ENCODE results near the gene MAFF.
"Not testable (repeated sequence)": the region's sequence is repeated elsewhere in the genome, so short reads cannot be mapped to it uniquely, and the experiment has no call there.

The MAFF gene

DNA sequence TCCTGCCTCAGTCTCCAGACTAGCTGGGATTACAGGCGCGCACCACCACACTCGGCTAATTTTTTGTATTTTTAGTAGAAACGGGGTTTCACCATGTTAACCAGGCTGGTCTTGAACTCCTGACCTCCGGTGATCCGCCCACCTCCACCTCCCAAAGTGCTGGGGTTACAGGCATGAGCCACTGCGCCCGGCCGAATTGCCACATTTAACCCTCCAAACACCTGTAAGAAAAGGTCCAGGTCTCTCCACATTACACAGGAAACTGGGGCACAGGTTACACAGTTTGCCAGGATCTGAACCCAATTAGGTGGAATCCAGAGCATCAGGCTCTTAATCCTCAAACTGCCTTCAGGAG lies 24.2 kb upstream of the MAFF start:
- not testable (repeated sequence) for DNase-seq (ENCODE audit: low read depth in 2 of 2)

DNA sequence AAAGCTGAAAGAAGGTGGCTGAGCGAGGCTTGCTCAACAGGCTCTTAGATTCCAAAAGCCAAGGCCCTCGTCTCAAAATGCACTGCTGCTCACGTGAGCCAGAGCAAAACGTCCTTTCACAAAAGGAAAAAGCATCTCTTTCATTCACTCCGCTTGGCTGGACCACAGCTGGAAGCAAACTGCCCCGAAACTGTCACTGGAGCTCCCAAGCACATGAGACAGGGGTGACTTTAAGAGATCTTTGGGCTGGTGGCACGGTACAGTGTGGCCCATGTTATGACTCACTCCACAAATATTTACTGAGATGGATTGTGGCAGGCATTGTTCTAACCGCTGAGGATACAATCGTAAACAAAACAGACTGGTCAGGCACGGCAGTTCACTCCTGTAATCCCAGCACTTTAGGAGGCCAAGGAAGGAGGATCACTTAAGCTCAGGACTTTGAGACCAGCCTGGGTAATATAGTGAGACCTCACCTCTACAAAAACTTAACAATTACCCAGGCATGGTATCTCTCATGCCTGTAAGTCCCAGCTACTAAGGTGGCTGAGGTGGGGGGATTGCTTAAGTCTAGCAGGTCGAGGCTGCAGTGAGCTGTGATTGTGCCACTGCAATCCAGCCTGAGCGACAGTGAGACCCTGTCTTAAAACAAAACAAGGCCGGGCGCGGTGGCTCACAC lies 23.7 kb upstream of the MAFF start:
- no peak for DNase-seq (ENCODE audit: low read depth in 2 of 2)

DNA sequence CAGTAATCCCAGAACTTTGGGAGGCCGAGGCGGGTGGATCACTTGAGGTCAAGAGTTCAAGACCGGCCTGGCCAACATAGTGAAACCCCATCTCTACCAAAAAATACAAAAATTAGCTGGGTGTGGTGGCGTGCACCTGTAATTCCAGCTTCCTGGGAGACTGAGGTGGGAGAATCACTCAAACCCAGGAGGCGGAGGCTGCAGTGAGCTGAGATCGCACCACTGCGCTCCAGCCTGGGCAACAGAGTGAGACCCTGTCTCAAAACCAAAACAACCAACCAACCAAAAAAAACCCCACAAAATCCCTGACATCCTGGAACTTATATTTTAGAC lies 23.2 kb upstream of the MAFF start:
- not testable (repeated sequence) for DNase-seq (ENCODE audit: low read depth in 2 of 2)

DNA sequence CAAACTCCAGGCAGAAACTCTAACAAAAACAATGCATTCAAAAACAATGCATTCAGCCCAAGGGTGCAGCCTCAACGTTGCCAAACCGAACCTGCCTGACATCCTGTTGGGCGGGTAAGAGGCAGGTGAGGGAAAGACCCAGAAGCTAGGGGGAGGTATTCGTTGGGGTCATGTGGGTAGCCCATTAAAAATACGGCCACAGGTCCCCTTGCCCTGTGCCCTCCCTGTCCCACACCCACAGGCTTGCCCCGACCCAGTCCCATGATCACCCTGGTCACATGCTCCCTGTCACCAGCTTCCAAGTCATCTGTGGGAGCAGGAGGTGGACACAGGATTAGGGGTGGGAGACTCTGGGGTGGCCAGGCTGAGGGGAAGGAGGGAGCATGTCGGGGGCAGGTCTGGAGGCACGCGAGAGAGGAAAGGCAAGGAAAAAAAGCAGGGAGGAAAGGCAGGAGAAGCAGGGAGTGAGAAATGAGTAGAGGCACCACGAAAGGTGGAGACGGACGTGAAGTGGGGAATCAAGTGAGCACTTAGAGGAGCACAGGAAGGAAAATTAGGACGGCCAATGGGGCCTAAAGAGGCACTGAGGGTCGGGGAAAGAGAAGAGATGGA lies 20.8 kb upstream of the MAFF start:
- no peak for DNase-seq (ENCODE audit: low read depth in 2 of 2)

DNA sequence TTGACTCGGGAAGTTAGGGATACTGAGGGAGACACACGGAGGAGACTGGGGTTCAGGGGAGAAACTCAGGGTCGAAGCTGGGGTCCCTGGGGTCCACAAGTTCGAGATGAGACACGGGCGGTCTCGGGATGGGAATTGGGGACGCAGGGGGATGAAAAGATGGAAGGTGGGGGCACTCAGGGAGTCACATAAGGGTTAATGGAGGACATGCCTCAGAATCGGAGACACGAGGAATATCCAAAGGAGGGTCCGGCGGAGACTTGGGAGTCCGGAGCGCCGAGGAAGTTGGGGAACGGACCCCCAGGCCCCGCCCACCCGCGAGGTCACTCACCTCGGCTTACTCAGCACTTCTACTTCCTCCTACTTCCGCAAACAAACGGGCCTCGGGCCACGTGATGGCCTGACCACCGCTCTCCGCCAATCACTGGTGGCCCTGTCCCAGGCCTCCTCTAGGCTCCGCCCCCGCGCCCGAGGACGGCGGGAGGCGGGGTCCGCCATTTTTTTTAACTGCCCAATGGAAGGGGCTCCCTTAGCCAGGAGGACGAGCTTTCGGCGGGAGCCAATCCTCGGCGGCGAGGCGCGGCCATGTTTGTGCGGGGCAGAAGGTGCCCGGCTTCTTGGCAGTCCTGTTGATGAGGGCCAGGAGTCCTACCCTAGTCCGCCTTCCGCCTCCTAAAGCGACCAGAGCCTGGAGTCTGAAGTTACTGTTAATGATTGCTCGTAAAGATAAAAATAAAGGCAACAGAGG lies 20.2 kb upstream of the MAFF start, which contains the start of gene PLA2G6:
TSS of gene PLA2G6 (minus strand) at position 378 of the 748 bp plus-strand sequence. CDS start 12,404 bp downstream, outside the sequence.
- DNase-seq (ENCODE audit: low read depth in 2 of 2): peak; percentile 95 to 96

DNA sequence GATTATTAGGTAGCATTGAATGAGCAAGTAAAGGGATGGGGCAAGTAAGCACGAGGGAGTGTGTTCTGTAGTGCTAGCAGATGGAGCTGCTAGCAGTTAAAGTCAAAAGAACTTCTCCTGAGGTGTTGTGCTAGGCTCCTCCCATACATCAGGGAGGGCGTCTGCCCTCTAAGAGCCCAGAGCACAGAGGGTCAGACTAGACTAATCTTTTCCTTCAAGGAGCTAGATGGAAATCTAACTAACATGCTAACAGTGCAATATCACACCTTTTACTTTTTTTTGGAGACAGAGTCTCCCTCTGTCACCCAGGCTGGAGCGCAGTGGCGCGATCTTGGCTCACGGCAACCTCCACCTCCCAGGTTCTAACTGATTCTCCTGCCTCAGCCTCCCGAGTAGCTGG lies 17.0 kb upstream of the MAFF start:
- DNase-seq (ENCODE audit: low read depth in 2 of 2): no peak

DNA sequence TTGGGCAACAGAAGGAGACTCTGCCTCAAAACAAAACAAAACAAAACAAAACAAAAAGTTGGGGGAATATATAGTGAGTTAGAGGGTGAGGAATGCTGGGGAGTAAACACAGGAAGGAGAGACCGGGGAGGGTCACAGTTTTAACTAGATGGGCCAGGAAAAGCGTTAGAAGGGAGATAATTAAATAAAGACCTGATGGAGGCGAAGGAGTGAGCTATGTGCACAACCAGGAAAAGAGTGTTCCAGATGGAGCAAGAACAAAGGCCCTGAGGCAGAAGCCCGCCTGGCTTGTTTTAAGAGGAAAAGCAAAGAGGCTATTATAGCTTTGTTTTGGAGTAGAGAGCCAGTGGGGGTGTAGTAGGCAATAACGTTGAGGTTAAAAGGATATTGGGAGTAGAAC lies 15.4 kb upstream of the MAFF start:
- no peak for DNase-seq (ENCODE audit: low read depth in 2 of 2)

DNA sequence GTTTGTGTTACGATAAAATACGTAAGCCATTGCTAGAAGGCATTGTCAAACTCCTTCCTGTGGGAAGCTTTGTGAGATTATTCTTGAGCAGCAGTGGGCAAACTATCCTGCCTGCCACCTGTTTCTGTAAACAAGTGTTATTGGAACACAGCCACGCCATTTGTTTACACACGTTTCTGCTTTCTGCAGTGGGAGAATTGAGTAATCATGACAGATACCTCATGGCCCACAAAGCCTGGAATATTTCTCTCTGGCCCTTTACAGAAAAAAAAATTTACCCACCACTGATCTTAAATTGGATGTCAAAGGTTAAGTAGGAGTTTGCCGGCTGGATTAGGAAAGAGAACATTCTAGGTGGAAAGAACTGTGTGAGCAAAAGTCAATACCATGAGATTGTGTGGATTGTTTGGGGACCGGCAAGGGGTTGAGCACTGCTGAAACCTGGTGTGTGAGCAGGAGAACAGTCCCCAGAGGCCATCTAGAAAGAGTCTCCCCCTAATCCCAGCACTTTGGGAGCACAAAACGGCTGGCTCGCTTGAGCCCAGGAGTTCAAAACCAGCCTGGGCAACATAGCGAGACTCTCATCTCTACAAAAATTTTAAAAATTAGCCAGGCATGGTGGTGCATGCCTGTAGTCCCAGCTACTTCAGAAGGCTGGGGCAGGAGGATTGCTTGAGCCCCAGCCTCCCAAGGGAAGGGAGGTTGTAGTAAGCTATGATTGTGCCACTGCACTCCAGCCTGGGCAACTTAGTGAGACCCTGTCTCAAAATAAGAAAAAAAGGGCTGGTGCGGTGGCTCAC lies 14.2 kb upstream of the MAFF start:
- DNase-seq (ENCODE audit: low read depth in 2 of 2): no peak

DNA sequence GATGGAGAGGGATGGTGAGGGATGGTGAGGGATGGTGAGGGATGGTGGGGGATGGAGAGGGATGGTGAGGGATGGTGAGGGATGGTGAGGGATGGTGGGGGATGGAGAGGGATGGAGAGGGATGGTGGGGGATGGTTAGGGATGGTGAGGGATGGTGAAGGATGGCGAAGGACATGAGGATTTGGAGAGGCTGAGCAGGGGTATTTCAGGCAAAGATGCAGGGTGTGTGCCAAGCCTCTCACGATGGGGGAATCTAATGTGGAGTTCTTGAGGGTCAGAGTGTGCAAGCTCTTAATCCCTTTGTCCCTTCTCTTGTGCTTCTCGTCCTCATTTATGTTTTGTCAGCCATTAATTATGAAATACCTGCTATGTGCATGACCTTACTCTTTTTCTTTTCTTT lies 12.7 kb upstream of the MAFF start:
- no peak for DNase-seq (ENCODE audit: low read depth in 2 of 2)

DNA sequence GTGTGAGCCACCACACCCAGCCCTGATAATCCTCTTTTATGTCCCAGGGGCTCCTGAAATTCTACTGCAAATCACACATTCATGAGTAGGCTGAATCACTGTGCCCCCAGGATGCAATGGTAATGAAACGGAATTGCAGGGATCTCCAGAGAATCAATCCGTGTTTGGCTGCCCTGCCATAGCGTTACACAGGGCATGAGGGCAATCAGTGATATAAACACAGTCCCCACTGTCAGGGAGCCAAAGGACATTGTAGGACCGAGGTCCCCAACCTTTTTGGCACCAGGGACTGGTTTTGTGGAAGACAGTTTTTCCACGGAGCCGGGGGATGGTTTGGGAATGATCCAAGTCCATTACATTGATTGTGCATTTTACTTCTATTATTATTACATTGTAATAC lies 11.2 kb upstream of the MAFF start:
- DNase-seq (ENCODE audit: low read depth in 2 of 2): no peak

DNA sequence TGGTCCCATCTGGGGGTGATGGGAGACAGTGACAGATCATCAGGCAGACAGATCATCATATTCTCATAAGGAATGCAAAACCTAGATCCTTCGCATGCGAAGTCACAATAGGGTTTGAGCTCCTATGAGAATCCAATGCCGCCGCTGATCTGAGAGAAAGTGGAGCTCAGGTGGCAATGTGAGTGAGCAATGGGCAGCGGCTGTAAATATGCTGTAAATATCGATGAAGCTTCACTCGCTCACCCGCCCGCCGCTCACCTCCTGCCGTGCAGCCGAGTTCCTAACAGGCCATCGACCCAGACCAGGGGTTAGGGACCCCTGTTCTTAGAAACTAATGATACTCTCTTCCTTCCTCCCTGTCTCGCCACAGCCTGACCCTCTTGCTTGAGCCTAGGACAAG lies 10.7 kb upstream of the MAFF start:
- DNase-seq (ENCODE audit: low read depth in 2 of 2): no peak

DNA sequence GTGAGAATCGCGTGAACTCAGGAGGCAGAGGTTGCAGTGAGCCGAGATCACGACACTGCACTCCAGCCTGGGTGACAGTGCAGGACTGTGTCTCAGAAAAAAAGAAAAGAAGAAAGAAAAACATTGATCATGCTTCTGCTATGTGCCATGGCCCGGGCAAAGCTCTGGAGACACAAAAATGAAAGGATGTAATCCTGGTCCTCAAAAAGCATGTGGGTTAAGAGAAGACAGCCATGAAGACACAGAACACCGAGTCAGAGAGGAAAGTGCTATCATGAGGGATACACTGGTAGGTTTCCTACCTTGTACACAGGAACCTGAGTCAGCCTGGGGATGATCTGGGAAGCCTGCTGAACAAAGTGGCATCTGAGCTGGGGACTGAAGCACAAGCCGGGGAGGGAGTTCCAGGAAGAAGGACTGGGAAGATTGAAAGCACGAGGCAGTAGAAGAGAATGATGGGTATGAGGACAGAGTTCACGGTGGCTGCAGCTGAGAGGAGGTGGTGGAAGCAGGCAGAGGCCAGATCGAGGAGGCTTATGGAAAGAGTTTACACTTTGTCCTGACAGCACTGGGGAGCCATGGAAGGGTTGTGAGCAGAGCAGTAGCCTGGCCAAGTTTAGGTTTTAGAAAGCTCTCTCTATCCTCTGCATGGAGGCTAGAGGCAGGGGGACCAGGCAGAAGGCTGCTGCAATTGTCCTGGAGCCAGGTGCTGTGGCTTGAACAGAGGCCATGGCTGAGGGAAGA lies 9.9 kb upstream of the MAFF start:
- no peak for DNase-seq (ENCODE audit: low read depth in 2 of 2)

DNA sequence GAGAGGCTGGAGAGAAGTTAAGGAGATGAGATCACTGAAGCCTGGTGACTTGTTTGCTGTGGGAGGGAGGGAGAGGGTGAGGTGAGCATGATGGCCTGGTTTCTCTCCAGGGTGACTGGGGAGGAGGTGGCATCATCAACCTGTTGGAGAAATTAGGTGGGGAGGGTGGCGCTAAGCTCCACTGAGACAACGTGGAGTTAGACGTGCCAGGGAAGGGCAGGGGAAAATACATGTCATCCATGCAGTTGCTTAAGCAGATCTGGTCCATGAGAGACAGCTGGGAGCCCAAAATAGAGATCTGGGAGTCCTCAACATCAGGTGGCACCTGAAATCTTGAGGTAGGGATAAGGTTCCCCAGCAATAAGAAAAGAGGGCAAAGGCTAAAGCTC lies 9.3 kb upstream of the MAFF start:
- no peak for DNase-seq (ENCODE audit: low read depth in 2 of 2)

DNA sequence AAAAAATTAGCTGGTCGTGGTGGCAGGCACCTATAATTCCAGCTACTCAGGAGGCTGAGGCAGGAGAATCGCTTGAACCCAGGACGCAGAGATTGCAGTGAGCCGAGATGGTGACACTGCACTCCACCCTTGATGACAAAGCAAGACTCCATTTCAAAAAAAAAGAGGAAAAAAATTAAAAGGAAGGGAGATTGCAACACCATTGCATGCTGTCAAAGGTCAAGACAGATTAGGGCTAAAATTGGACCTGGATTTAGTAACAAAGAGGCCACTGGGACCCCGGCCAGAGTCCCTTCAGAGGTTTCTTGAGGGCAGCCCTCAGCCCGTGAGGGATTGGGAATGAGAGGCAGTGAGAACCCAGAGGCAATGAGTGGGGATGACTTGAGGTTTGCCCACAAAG lies 8.2 kb upstream of the MAFF start:
- DNase-seq (ENCODE audit: low read depth in 2 of 2): no peak

DNA sequence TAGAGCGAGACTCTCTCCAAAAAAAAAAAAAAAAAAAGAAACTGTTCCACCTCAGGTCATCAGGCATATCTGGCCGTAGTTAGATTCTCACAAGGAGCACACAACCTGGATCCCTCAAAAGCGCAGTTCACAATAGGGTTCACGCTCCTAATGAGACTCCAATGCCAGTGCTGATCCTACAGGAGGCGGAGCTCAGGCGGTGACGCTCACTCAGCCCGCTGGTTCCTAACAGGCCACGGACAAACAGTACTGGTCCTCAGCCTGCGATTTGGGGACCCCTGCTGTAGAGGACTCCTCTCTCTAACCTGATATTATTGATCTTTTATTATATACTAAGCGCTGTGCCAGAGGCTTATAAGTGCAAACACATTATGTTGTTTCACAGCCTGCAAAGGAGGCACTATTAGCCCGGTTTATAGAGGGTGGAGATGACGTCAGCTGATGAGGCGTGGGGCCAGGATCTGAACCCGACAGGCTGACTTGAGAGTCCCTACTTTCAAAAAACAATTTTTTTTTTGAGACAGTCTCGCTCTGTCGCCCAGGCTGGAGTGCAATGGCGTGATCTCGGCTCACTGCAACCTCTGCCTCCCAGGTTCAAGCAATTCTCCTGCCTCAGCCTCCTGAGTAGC lies 4.9 kb upstream of the MAFF start:
- no peak for DNase-seq (ENCODE audit: low read depth in 2 of 2)

DNA sequence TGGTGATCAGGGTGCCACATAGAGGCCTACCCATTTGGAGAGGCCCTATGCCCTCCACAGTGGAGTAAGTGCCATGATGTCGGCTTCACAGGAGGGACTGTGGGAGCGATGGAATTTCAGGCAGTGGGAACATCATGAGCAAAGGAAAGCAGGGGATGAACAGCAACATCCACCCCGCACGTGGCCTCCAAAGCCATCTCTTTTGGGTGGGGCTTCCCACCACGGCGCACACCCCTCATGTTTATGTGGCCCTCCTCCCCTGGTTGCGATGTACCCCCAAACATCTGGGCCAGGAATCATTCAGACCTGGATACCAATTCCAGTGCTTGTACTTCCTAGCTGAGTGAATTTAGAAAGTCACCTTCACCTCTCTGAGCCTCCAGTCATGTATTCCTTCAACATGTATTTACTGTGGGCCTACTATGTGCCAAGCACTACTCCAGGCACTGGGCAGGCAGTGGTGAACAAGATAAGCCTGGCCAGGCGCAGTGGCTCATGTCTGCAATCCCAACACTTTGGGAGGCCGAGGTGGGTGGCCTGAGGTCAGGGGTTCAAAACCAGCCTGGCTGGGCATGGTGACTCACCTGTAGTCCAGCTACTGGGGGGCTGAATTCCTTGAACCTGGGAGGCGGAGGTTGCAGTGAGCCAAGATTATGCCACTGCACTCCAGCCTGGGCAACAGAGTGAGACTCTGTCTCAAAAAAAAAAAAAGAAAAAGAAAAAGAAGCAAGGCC lies 1.8 kb upstream of the MAFF start:
- no peak for DNase-seq (ENCODE audit: low read depth in 2 of 2)

DNA sequence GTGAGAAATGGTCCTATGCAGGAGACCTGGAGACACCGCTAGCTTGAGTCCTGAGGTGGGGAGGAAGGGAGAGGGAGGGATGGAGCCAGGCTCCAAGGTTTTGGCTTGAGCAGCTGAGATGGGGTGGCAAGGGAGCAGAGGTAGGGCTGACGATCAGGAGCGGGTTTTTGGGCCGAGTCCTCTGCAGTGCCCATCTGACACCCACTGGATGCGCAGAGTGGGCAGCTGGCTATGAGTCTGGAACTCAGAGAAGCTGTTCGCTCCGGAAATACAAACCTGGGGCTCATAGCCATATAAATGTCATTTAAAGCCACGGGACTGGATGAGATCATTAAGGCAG lies 453 bp upstream of the MAFF start:
- no peak for DNase-seq (ENCODE audit: low read depth in 2 of 2)

DNA sequence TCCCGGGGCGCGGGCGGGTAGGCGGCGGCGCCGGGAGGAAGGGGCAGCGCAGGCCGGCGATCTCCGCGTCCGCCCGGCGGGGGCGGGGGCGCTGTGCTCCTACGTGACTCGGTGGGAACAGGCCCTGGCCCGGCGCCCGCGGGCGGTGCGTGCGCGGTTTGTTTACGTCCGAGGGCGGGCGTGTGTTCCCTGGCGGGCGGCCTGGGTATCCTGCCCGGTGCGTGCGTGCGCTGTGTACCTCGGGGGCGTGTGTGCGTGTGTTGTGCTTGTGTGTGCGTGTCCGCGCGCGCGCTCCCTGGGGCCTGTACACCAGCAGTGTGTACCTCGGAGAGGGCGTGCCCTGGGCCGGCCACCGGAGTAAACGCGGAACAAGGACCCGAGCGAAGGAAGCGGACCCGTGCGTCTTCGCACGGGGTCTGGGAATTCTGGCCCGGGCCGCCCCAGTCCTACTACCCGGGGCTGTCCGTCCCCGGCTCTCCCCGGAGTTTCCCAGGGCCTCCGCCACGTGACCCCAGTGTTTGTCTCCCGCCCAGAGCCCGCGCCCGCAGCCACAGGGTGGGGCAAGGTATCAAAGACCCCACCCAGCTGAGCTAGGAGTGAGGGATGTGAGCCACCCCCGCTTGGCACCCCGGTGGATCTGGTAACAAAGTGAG lies 769 bp downstream of the MAFF start:
- DNase-seq (ENCODE audit: low read depth in 2 of 2): peak in 1 of 2 experiments; percentile 47

DNA sequence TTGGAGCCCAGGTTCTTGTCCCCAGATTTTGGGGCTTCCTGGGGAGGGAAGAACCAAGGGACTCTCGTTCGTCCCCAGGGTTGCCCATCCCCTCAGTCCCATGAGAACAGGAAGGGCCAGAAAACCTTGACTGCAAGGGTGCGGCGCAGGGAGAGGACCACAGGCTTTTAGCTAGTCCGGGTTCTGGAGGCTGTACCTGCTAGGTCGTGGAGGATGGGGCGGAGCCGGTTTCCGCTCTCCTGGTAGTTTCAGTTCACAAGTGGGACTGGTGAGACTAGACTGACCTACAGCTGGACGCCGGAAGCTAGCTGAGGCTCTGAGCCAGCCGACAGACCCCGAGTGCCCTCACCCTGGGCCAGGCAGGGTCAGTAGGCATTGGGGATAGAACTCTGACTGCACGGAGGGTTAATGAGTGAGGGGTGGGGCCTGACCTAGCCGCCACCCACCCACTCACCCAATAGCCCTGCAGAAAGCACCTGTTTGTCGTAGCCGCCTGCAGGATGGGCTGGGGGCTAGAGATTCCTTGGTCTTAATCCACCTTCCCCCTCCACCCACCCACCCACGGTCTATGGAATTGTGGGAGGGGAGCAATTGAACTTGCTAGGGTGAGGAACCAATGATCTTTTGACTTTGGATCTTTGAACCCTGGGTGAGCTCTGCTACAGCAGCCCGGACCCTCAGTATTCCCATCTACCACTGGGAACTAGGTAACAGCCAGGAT lies 1.5 kb downstream of the MAFF start:
- DNase-seq (ENCODE audit: low read depth in 2 of 2): no peak

Data from stimulated activated CD4-positive, alpha-beta T cell treated with anti-CD3 and anti-CD28 coated beads, Interleukin-12 subunit alpha, Interleukin-12 subunit beta, amount 100 ng/mL, for 24 hours (primary cell).